Calu3 (cell line): ENCODE results near the gene ARHGAP15. TPM values are rescaled to one million over a fixed set of nuclear protein-coding genes. Genes with fewer than 3 reads are reported as not detected.

Source experiments
- BruUV-seq: library from RNA; stranded (reverse); fragments of 400-500 nt; replicated peaks from 2 replicates; lab custom pipeline; 2021; lab: Mats Ljungman, UMichigan
- CTCF ChIA-PET: fragments of 300-600 bp; sonication (Branson Sonifier 250); formaldehyde crosslinking; loops from one replicate; lab custom pipeline; 2022; ENCODE audit warnings: antibody characterized with exemption; lab: Charles Lee
- DNase-seq: peaks from one replicate; pipeline ENCODE4 v3.0.0; 2022
- H3K27ac Mint-ChIP-seq: one replicate; pipeline ENCODE4 v1.8.0; 2022; ENCODE audit warnings: mixed read lengths; ENCODE audit not compliant: unreplicated experiment
- H3K27me3 Mint-ChIP-seq: one replicate; pipeline ENCODE4 v1.8.0; 2022; ENCODE audit warnings: mixed read lengths; ENCODE audit not compliant: unreplicated experiment
- H3K36me3 Mint-ChIP-seq: one replicate; pipeline ENCODE4 v1.8.0; 2022; ENCODE audit warnings: mild to moderate bottlenecking, moderate library complexity, mixed read lengths; ENCODE audit not compliant: insufficient read depth, unreplicated experiment
- H3K4me1 Mint-ChIP-seq: one replicate; pipeline ENCODE4 v1.8.0; 2022; ENCODE audit warnings: mild to moderate bottlenecking, low read depth, mixed read lengths; ENCODE audit not compliant: unreplicated experiment
- H3K4me3 Mint-ChIP-seq: one replicate; pipeline ENCODE4 v1.8.0; 2022; ENCODE audit warnings: mild to moderate bottlenecking, low read depth, moderate library complexity, mixed read lengths; ENCODE audit not compliant: unreplicated experiment
- H3K9me3 Mint-ChIP-seq: one replicate; pipeline ENCODE4 v1.8.0; 2022; ENCODE audit warnings: low read depth, mixed read lengths; ENCODE audit not compliant: unreplicated experiment
- intact Hi-C: fragments of 100-400 bp; cut with micrococcal nuclease; formaldehyde crosslinking; loops from one replicate; pipeline ENCODE4 v1.10.0; 2022; ENCODE audit not compliant: unreplicated experiment
- total RNA-seq: library from RNA; stranded (reverse); gene quantifications from 2 replicates; pipeline ENCODE4 v1.2.3, GENCODE V29; 2022
- TF ChIP-seq, protein P1 (sequence below): fragments of 200-600 bp; IDR thresholded peaks from one replicate; pipeline ENCODE4 v1.8.0; 2022; ENCODE audit warnings: antibody characterized with exemption; ENCODE audit not compliant: unreplicated experiment

Gene ARHGAP15
- total RNA-seq, 1 experiment from 2014 or later = not detected

DNA sequence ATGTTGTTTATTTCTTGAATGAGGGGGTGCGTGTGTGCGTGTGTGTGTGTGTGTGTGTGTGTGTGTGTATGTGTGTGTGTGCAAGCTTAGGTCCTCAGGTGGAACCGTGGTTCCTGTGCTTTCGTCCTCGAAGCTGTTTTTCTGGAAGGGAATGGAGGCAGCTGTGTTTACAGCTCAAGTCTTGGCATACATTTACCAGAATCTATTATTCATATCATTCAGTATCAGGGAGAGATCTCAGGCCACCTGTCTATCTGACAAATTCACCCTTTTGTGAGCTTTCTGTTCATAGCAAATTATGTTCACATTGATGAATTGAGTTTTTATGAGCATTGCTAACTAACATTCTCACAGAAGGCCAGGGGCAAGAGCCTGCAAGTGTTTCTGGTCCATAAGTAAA, 550.4 kb downstream of the ARHGAP15 start:
- no TSS peak for BruUV-seq
- CTCF ChIA-PET = interaction anchor here (0.6 kb wide), 1 partner anchor 684 kb away, joined by 5 read pairs; no protein-coding TSS in a partner anchor

DNA sequence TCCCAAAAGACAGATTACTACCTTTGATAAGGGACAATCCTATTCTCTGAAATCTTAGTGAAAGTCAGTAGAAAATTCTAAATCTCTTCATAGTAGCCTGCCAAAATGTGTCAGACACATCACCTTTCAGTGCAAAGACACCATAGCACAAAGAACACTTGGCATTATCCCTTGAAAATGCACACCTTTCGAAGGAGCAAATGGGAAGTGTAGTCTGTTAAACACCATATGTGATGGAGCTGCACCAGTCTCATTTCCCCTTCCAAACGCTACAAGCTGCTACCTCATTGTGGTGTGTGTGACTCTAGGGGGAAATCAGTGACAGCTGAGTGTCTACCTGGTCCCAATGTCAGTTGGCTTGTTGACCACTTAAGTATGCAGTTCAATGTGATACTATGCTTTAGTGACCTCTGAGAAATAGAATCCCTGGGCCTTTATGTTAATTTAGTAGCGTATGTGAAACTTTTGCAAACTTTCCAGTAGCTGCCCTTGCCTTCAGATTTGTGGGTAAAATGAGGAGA, 551.7 kb downstream of the ARHGAP15 start:
- Mint-ChIP-seq H3K4me3 (no peak overlapping the region), H3K9me3 (no peaks in the 10 kb centered on the region), H3K4me1 (no peaks in the 10 kb centered on the region), H3K27ac (no peak overlapping the region), H3K36me3 (no peaks in the 10 kb centered on the region), H3K27me3 (no peaks in the 10 kb centered on the region)
- intact Hi-C loops = loop anchor here (10.0 kb wide), 1 partner anchor 254 kb away; no protein-coding TSS in a partner anchor
- TF ChIP-seq, protein P1, sequence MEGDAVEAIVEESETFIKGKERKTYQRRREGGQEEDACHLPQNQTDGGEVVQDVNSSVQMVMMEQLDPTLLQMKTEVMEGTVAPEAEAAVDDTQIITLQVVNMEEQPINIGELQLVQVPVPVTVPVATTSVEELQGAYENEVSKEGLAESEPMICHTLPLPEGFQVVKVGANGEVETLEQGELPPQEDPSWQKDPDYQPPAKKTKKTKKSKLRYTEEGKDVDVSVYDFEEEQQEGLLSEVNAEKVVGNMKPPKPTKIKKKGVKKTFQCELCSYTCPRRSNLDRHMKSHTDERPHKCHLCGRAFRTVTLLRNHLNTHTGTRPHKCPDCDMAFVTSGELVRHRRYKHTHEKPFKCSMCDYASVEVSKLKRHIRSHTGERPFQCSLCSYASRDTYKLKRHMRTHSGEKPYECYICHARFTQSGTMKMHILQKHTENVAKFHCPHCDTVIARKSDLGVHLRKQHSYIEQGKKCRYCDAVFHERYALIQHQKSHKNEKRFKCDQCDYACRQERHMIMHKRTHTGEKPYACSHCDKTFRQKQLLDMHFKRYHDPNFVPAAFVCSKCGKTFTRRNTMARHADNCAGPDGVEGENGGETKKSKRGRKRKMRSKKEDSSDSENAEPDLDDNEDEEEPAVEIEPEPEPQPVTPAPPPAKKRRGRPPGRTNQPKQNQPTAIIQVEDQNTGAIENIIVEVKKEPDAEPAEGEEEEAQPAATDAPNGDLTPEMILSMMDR = no peak
- BruUV-seq = no TSS peak
- CTCF ChIA-PET = no interaction called here
- DNase-seq = no peak

More for the DNA sequence above, 550.4 kb downstream of the ARHGAP15 start:
- Mint-ChIP-seq H3K9me3 (no peaks in the 10 kb centered on the region), H3K27ac (no peak overlapping the region), H3K36me3 (no peaks in the 10 kb centered on the region), H3K4me1 (no peaks in the 10 kb centered on the region), H3K27me3 (no peaks in the 10 kb centered on the region), H3K4me3 (no peak overlapping the region)
- DNase-seq = no peak
- TF ChIP-seq, protein P1 = no peak
- intact Hi-C loops = loop anchor here (10.0 kb wide), 1 partner anchor 255 kb away; no protein-coding TSS in a partner anchor

DNA sequence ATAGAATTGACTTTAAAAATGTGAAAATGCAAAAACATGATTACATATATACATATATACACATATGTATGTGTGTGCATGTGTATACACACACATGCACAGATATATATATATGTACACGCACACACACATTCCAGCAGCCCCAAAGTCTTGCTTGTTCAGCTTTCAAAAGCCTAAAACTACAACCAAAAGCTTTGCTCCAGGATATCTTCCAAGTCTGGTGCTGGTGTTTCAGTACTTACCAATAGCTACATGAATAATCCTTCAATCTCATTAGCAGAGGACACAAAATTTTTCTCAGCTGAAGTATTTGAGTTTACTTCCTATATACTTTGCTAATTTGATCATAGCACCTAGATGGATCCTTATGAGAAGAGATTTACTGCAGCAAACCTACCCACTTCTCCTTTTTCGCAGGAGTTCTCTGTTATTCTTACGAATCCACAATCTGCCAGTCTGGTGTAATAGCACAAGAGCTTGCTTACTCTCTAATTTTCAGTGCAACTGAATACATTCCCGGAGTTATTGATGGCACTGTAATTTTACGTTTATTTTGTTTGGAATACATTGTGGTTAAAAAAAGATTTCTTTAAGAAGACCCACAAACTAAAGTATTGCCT, 553.3 kb downstream of the ARHGAP15 start:
- no peaks in the 10 kb centered on the region for H3K4me1 Mint-ChIP-seq
- no TSS peak for BruUV-seq
- TF ChIP-seq, protein P1 = no peak
- CTCF ChIA-PET = interaction anchor here (0.7 kb wide), 1 partner anchor 253 kb away, joined by 3 read pairs; no protein-coding TSS in a partner anchor
- H3K36me3 Mint-ChIP-seq = no peaks in the 10 kb centered on the region
- H3K27me3 Mint-ChIP-seq = no peaks in the 10 kb centered on the region
- DNase-seq = no peak
- no peak overlapping the region for H3K4me3 Mint-ChIP-seq
- no peak overlapping the region for H3K27ac Mint-ChIP-seq
- no peaks in the 10 kb centered on the region for H3K9me3 Mint-ChIP-seq
- intact Hi-C loops = loop anchor here (10.0 kb wide), 1 partner anchor 252 kb away; no protein-coding TSS in a partner anchor

DNA sequence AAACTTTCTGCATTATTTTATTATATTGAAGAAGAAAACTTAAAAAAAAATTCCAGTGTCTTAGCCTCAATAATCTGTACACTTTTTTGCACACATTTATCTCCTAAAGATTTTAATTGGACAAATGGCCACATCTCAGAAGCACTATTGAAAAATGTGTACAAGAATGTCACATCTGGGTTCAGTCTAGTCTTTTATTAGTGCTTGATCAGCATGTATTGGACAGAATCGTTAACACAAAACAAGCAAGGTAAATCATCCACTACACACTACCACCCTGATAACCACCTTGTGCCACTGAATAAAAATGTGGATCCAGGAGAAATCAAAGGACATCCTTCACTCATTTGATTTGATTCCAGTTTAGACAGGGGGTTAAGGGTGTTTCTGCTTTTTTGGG, 554.8 kb downstream of the ARHGAP15 start:
- intact Hi-C loops = loop anchor here (10.0 kb wide), 1 partner anchor 251 kb away; no protein-coding TSS in a partner anchor
- no peak for DNase-seq
- Mint-ChIP-seq H3K36me3 (no peaks in the 10 kb centered on the region), H3K4me1 (no peaks in the 10 kb centered on the region), H3K27ac (no peak overlapping the region), H3K27me3 (no peaks in the 10 kb centered on the region), H3K4me3 (no peak overlapping the region), H3K9me3 (no peaks in the 10 kb centered on the region)
- TF ChIP-seq, protein P1 = no peak
- CTCF ChIA-PET = no interaction called here
- no TSS peak for BruUV-seq
